IPS-20b (cell line): ENCODE measurements around the gene VWC2.
"Not testable (repeated sequence)": the region's sequence is repeated elsewhere in the genome, so short reads cannot be mapped to it uniquely, and the experiment has no call there.

Experiments used
- H3K27ac ChIP-seq: one replicate; pipeline ENCODE4 v1.5.1; 2013; ENCODE audit warnings: low read length
- H3K27me3 ChIP-seq: 2 replicates; pipeline ENCODE4 v1.6.1; 2013; ENCODE audit warnings: mild to moderate bottlenecking, low read length, inconsistent platforms; ENCODE audit not compliant: insufficient read depth
- H3K36me3 ChIP-seq: 2 replicates; pipeline ENCODE4 v1.6.1; 2013; ENCODE audit warnings: low read depth, mild to moderate bottlenecking, inconsistent platforms, low read length, moderate library complexity; ENCODE audit not compliant: insufficient read depth
- H3K4me1 ChIP-seq: 2 replicates; pipeline ENCODE4 v1.6.1; 2013; ENCODE audit warnings: mild to moderate bottlenecking, control low read depth, inconsistent platforms, low read length, moderate library complexity; ENCODE audit not compliant: insufficient read depth
- H3K4me3 ChIP-seq: 2 replicates; pipeline ENCODE4 v1.5.1; 2013; ENCODE audit warnings: mild to moderate bottlenecking, low read length, inconsistent platforms
- H3K9ac ChIP-seq: 2 replicates; pipeline ENCODE4 v1.6.1; 2013; ENCODE audit warnings: low read depth, mild to moderate bottlenecking, inconsistent platforms, low read length, moderate library complexity
- H3K9me3 ChIP-seq: 2 replicates; pipeline ENCODE4 v1.6.1; 2013; ENCODE audit warnings: mild to moderate bottlenecking, low read depth, low read length, inconsistent platforms; ENCODE audit not compliant: insufficient read depth

The VWC2 gene

DNA sequence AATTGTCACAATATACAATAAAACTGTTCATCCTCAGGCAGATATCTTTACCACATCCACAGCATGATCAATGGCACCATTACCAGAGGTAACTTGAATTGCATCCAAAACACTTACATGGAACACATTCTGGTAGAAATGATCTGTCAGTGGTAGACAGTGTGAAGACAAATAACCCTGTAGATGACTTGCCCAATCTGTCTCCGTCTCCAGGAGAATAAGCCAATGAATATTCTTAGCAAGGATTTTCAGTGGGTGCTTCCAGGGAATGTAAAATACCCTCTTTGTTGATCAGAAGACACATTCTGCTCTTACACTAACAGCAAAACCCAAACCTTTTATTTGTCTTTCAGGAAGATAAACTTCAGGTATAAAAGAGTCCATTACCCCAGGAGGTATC, 43.8 kb downstream of the VWC2 start:
- Histone ChIP-seq H3K27ac (no peak overlapping the region), H3K4me1 (peaks cover 9% of the 10 kb centered on the region; the same call in 1 of the 2 replicates), H3K36me3 (no peaks in the 10 kb centered on the region), H3K9me3 (no peaks in the 10 kb centered on the region), H3K27me3 (no peaks in the 10 kb centered on the region), H3K4me3 (no peak overlapping the region), H3K9ac (no peak overlapping the region)

DNA sequence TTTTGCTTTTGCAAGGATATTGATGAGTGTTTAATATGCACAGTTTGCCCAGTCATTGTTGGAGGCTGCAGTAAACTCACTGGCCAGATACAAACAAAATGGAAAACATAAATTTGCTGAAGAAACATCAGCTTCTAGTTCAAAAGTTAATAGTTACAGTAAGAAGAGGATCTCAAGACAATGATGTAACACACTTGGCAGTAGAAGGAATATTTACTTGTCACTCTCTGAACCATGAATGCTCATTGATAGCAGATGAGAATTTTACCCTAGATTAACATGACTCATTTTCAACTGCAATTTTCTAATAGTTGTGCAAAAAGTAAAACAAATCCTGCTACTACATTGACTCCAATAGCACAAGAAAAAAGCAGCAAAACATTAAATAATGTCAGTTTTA, 47.7 kb downstream of the VWC2 start:
- no peak overlapping the region for H3K4me3 ChIP-seq
- H3K4me1 ChIP-seq: peaks cover 9% of the 10 kb centered on the region; the same call in 1 of the 2 replicates
- no peak overlapping the region for H3K9ac ChIP-seq
- no peaks in the 10 kb centered on the region for H3K36me3 ChIP-seq
- no peaks in the 10 kb centered on the region for H3K27me3 ChIP-seq
- H3K9me3 ChIP-seq: no peaks in the 10 kb centered on the region
- H3K27ac ChIP-seq: no peak overlapping the region

GRCh38 chr7:49822856-49823255, 49.4 kb downstream of the VWC2 start:
- H3K27ac ChIP-seq: no peak overlapping the region
- no peaks in the 10 kb centered on the region for H3K27me3 ChIP-seq
- no peak overlapping the region for H3K9ac ChIP-seq
- no peaks in the 10 kb centered on the region for H3K36me3 ChIP-seq
- H3K4me3 ChIP-seq: no peak overlapping the region
- no peaks in the 10 kb centered on the region for H3K9me3 ChIP-seq
- H3K4me1 ChIP-seq: peaks cover 9% of the 10 kb centered on the region; the same call in 1 of the 2 replicates

DNA sequence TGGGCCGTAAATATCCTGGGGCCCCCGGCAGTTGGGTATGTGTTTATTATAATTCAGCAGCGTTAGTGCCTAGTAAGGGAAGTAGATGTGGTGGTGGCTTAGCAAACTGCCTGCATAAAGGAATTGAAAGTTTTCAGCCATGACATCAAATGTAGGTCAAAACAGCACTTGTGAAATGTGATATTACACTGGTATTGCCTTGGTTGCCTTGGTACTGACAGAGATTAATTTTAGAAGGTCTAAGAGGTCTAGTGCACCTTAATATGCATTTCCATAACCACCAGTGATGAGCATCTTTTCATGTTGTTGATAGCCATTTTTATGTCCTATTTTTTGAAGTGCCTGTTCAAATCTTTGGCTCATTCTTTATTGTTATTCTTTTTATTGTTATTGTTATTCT, 50.1 kb downstream of the VWC2 start:
- Histone ChIP-seq H3K9me3 (no peaks in the 10 kb centered on the region), H3K4me1 (peaks cover 9% of the 10 kb centered on the region; the same call in 1 of the 2 replicates), H3K36me3 (no peaks in the 10 kb centered on the region), H3K4me3 (no peak overlapping the region), H3K9ac (no peak overlapping the region), H3K27ac (no peak overlapping the region), H3K27me3 (no peaks in the 10 kb centered on the region)

DNA sequence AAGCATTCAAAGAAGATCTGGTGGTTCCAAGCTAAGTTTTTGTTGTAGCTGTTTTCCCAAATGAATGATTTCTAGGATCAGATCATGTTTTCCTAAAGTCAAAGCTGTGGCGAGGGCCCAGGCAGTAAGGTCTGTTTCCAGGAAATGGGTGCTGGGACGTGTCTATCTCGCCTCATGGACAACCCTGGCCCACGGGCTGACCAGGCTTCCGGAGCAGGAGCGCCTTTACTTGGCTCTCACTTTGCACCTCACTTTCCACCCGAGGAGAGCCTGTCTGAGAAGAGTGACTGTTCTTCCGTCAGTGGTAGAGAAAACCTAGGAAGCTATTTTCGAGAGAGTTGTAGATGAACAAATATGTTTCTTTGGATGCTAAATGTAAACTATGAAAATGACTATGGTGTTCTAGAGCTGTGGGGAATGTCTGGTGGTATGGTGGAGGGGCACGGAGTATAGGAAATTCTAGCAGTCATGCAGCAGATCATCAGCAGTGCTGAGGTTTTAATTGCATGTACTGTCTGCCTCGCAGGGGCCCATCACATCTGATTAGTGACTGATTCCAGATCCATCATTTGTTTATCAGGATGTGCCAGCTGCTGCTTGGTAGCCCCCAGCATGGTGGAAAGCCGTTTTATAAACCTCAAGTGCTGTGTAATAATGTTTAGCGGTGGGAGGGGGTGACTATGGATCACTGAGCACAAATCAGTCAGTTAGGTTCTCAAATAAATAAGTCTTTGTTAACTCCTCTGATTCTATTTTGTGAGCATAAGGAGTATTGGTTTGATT, 66.6 kb downstream of the VWC2 start:
- Histone ChIP-seq H3K9me3 (no peaks in the 10 kb centered on the region), H3K27me3 (no peaks in the 10 kb centered on the region), H3K4me1 (no peaks in the 10 kb centered on the region), H3K4me3 (no peak overlapping the region), H3K9ac (no peak overlapping the region), H3K27ac (no peak overlapping the region), H3K36me3 (no peaks in the 10 kb centered on the region)

- Histone ChIP-seq H3K9me3 (no peaks in the 10 kb centered on the region), H3K27me3 (no peaks in the 10 kb centered on the region), H3K4me1 (no peaks in the 10 kb centered on the region), H3K27ac (no peak overlapping the region), H3K9ac (no peak overlapping the region), H3K4me3 (no peak overlapping the region), H3K36me3 (no peaks in the 10 kb centered on the region)
Observed at GRCh38 chr7:49840751-49841405, 67.4 kb downstream of the VWC2 start.

- no peak overlapping the region for H3K4me3 ChIP-seq
- H3K9me3 ChIP-seq: no peaks in the 10 kb centered on the region
- H3K4me1 ChIP-seq: no peaks in the 10 kb centered on the region
- no peak overlapping the region for H3K27ac ChIP-seq
- no peaks in the 10 kb centered on the region for H3K36me3 ChIP-seq
- no peaks in the 10 kb centered on the region for H3K27me3 ChIP-seq
- H3K9ac ChIP-seq: no peak overlapping the region
Observed at GRCh38 chr7:49845626-49846025, 72.2 kb downstream of the VWC2 start.

DNA sequence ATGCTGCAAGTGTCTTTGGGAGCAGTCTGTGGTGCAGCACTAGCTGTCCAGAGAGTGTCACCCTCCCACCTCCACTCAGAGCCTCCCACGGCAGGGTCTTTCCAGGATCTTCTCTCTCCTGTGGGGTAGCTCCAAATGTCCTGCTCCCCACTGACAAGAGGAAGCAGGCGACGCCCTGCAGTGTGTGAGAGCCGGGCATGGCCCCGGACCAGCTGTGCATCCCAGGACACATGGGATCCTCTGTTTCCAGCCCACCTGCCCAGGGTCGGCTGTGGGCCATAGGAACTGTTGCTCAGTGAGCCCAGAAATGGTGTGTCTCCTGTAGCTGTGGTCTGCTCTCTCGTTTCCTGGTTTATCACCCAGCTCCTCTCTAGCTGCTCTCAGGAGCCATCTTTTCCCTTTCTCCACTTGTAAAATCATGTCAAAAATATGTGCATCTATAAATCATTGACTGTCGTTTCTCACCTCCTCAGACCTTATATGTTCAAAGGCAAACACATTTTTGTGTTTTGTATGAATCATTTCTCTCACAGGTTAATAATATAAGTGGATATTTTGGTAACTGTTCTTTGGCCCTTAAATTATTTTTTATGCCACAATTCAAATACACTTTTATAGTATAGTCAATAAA, 74.9 kb downstream of the VWC2 start:
- no peaks in the 10 kb centered on the region; the same call in 1 of the 2 replicates for H3K4me1 ChIP-seq
- no peaks in the 10 kb centered on the region for H3K36me3 ChIP-seq
- H3K9ac ChIP-seq: no peak overlapping the region
- H3K9me3 ChIP-seq: no peaks in the 10 kb centered on the region
- H3K27ac ChIP-seq: no peak overlapping the region
- H3K27me3 ChIP-seq: no peaks in the 10 kb centered on the region
- H3K4me3 ChIP-seq: no peak overlapping the region

DNA sequence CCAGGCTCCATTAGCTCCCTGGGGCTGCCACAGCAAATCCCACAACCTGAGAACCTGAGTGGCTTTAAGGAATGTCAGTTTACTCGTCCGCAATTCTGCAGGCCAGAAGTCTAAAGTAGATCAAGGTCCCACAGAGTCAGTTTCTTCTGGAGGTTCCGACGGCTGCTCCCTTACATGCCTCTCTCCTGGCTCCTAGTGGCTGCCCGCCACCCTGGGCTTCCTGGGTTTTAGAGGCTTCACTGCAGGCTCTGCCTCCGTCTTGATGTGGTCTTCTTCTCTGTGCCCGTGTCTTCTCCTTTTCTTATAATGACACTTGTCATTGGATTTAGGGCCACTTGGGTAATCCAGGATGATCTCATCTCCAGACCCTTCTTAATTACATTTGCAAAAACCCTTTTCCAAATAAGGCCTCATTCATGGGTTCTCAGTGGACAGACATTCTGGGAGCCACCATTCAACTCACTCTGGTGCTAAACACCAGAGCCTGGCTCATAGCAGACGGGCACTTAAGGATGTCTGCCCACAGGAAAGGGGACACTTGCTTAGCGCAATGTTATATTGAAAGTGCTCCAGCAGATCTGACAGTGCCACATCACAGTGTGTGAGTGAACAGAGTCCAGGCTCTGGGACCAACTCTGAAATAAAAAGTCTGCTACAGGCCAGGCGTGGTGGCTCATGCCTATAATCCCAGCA, 77.6 kb downstream of the VWC2 start:
- Histone ChIP-seq H3K4me3 (no peak overlapping the region), H3K9ac (no peak overlapping the region)

GRCh38 chr7:49851614-49851934, 78.1 kb downstream of the VWC2 start:
- not testable (repeated sequence) for H3K9me3 ChIP-seq, H3K4me3 ChIP-seq, H3K9ac ChIP-seq, H3K27ac ChIP-seq, H3K27me3 ChIP-seq, H3K36me3 ChIP-seq, H3K4me1 ChIP-seq

More for the DNA sequence above, 77.6 kb downstream of the VWC2 start:
- Histone ChIP-seq H3K4me1 (peaks cover 4% of the 10 kb centered on the region; the same call in 1 of the 2 replicates), H3K9me3 (no peaks in the 10 kb centered on the region), H3K27ac (no peak overlapping the region), H3K36me3 (no peaks in the 10 kb centered on the region), H3K27me3 (no peaks in the 10 kb centered on the region)

GRCh38 chr7:49852619-49853462, 79.4 kb downstream of the VWC2 start:
- H3K9ac ChIP-seq: no peak overlapping the region
- H3K27me3 ChIP-seq: no peaks in the 10 kb centered on the region
- H3K36me3 ChIP-seq: no peaks in the 10 kb centered on the region
- no peak overlapping the region for H3K27ac ChIP-seq
- H3K9me3 ChIP-seq: no peaks in the 10 kb centered on the region
- H3K4me1 ChIP-seq: peaks cover 6% of the 10 kb centered on the region; the same call in 1 of the 2 replicates
- H3K4me3 ChIP-seq: no peak overlapping the region
